Kidney epithelial cell (primary cell): Measurements from ENCODE around the gene ZDHHC15. TPM values are rescaled to one million over a fixed set of nuclear protein-coding genes. Genes with fewer than 3 reads are reported as not detected.
"Not testable (repeated sequence)": the region's sequence is repeated elsewhere in the genome, so short reads cannot be mapped to it uniquely, and the experiment has no call there.

ENCODE experiments used
- DNase-seq: peaks from one replicate; pipeline ENCODE4 v3.0.0-alpha.2; 2010; ENCODE audit warnings: low read depth
- H3K27me3 ChIP-seq: 2 replicates; pipeline ENCODE4 v1.6.0; 2011; ENCODE audit warnings: low read length; ENCODE audit not compliant: control insufficient read depth, insufficient read depth
- H3K36me3 ChIP-seq: 2 replicates; pipeline ENCODE4 v1.5.1; 2011; ENCODE audit warnings: low read length; ENCODE audit not compliant: control insufficient read depth, insufficient read depth
- H3K4me3 ChIP-seq: 2 replicates; pipeline ENCODE4 v1.5.1; 2011; ENCODE audit warnings: low read depth, mild to moderate bottlenecking, control low read depth, low read length
- total RNA-seq: library from RNA; depleted of rRNA; stranded (reverse); fragments of >200 nt; gene quantifications from 2 replicates; pipeline ENCODE4 v1.2.3, GENCODE V29; 2015
- TF ChIP-seq, protein P1 (sequence below): IDR thresholded peaks from 2 replicates; pipeline ENCODE4 v1.5.1; 2011; ENCODE audit warnings: mild to moderate bottlenecking, moderate library complexity, low read length, control low read depth, inconsistent platforms; ENCODE audit not compliant: insufficient read depth, poor library complexity, severe bottlenecking

The ZDHHC15 gene, protein sequence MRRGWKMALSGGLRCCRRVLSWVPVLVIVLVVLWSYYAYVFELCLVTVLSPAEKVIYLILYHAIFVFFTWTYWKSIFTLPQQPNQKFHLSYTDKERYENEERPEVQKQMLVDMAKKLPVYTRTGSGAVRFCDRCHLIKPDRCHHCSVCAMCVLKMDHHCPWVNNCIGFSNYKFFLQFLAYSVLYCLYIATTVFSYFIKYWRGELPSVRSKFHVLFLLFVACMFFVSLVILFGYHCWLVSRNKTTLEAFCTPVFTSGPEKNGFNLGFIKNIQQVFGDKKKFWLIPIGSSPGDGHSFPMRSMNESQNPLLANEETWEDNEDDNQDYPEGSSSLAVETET
- 1.5 and 1.8 TPM in 2 replicates for total RNA-seq

DNA sequence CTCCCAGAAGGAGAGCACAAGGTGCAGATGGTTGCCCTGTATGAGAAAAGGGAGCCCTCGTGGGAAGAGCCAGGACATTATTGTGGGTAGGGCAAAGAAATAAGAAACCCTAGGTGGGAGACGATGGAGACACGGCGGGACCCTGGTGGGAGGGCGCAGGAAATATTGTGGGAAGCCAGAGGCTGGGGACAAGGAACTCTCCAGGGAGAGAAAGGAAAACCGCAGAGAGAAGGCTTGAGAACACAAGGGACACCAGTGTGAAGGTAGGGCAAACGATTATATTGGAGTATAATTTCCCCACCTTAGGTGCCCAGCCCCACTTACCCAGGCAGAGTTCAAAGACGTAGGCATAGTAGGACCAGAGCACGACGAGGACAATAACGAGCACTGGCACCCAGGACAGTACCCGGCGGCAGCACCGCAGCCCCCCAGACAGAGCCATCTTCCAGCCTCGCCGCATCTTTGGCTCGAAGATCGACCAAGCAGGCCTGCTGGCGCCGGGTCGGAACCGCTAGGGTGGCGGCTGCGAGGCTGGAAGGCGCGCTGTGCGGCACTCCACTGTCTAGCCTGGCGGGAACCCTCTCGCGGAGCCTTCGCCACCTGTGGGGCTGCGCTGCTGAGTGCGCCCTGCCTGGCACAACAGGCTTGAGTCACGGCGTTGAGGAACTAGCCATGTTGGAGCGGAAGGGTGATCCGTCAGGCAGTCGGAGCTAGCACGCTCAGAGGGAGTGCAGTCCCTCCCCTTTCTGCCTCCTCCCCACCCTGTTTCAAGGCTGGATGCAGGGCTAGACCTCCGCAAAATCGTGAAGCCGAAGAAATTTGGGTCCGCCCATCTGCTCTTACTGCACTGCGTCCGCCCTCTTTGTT, at the start of gene ZDHHC15:
Gene ZDHHC15 (minus strand): TSS at position 473 of the 867 bp plus-strand sequence. CDS start 13 bp downstream, at position 460.
- TF ChIP-seq, protein P1, sequence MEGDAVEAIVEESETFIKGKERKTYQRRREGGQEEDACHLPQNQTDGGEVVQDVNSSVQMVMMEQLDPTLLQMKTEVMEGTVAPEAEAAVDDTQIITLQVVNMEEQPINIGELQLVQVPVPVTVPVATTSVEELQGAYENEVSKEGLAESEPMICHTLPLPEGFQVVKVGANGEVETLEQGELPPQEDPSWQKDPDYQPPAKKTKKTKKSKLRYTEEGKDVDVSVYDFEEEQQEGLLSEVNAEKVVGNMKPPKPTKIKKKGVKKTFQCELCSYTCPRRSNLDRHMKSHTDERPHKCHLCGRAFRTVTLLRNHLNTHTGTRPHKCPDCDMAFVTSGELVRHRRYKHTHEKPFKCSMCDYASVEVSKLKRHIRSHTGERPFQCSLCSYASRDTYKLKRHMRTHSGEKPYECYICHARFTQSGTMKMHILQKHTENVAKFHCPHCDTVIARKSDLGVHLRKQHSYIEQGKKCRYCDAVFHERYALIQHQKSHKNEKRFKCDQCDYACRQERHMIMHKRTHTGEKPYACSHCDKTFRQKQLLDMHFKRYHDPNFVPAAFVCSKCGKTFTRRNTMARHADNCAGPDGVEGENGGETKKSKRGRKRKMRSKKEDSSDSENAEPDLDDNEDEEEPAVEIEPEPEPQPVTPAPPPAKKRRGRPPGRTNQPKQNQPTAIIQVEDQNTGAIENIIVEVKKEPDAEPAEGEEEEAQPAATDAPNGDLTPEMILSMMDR, result no peak
- peak within 1 kb of the TSS; percentile 54 for H3K4me3 ChIP-seq
- peak; percentile 9 for DNase-seq
- H3K27me3 ChIP-seq, result peaks cover 2% of the 10 kb centered on the region
- no peaks in the 10 kb centered on the region for H3K36me3 ChIP-seq

DNA sequence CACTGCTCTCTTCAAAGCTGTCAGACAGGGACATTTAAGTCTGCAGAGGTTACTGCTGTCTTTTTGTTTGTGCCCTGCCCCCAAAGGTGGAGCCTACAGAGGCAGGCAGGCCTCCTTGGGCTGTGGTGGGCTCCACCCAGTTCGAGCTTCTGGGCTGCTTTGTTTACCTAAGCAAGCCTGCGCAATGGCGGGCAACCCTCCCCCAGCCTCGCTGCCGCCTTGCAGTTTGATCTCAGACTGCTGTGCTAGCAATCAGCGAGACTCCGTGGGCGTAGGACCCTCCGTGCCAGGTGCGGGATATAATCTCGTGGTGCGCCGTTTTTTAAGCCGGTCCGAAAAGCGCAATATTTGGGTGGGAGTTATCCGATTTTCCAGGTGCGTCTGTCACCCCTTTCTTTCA, 37.7 kb upstream of the ZDHHC15 start:
- H3K27me3 ChIP-seq, H3K4me3 ChIP-seq, DNase-seq, H3K36me3 ChIP-seq: not testable (repeated sequence)

DNA sequence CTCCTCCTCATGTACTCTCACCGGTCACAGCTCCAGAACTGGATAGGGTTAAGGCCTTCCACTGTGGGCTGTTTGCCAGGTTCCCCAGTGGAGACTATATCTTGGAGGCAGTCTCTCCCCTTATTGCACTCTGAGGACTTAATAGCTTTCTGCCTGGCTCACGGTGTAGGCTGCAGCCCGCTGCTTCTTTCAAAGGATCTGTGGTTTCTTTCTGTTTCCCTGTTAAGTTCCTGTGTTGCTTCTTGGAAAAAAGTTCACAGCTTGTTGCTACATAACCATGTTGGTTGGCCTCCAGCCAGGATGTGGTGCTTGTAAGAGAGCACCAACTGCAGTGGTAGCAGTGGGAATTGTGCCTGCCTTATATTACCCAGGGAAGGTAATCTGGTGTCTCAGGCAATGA, 24.9 kb upstream of the ZDHHC15 start:
- DNase-seq, result no peak
- Histone ChIP-seq H3K36me3 (no peaks in the 10 kb centered on the region), H3K4me3 (no peak overlapping the region), H3K27me3 (no peaks in the 10 kb centered on the region)
- TF ChIP-seq, protein P1, result no peak

DNA sequence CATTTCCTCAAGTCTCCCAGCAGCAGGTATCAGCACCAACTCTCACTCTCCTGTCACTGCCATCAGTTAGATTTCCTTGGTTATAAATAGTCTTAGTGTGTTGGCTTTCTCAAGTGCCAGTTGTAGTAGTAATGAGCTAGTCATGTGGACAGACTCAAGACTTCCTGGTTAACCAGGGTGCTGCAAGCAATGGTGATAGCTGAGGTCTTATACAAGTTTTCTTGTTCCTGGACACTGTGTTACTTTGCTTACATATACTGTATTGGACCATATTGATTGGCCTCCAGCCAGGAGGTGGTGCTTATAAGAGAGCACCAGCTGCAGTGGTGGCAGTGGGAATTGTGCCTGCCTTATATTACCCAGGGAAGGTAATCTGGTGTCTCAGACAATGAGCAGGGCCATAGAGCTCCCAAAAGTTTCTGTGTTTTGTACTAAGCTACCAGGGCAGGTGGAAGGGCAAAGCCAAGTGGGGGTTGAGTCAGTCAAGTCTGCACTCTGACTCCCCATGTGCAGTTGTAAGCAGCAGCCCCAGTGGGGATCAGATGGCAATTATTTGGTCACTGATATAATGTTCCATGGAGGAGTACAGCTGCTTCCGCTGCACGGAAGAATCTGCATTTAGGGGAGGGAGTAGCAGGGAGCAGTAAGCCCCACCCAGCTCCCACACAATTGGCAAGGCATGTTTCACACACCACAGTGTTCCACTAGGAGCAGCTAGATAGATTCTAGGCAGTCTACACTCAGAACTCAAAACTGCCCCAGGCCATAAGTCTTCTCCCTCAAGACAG, 24.1 kb upstream of the ZDHHC15 start:
- Histone ChIP-seq H3K36me3 (no peaks in the 10 kb centered on the region), H3K27me3 (no peaks in the 10 kb centered on the region), H3K4me3 (no peak overlapping the region)
- TF ChIP-seq, protein P1, result no peak
- no peak for DNase-seq

DNA sequence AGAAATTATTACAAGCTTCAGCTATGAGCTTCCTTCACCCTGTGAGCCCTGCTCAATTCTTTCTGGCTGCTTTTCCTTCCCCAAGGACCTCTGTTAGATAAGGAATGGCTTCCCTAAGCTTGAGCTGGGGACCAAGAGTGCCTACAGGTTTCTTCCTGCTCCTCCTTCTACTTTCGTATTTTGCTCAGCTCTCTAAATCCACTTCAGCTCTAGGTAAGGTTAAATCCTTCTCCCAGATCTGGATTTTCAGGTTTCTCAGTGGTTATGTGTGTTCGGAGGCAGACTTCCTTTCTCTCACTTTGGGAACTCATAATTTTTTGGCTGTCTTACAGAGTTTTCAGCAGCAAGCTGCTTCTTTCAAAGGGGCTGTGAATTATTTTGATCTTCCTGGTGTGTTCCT, 21.9 kb upstream of the ZDHHC15 start:
- H3K36me3 ChIP-seq, result no peaks in the 10 kb centered on the region
- H3K4me3 ChIP-seq, result no peak overlapping the region
- no peak for DNase-seq
- TF ChIP-seq, protein P1, result no peak
- H3K27me3 ChIP-seq, result no peaks in the 10 kb centered on the region

DNA sequence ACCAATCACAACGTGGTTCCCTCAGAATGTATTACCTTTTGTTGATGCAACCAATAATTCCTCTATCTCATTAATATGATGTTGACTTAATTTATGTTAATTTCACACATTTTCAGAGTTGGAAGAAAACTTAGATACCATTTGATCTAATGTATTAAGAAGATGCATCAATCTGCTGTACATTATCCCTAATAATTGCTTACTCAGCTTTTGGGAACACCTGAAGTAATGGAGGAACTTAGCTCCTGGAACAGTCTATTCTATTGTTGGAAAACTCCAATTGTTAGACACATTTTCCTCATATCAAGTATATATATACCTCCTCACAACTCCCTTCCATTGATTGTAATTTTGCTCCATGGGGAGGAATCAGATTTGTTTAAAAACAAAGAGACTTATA, 38.9 kb downstream of the ZDHHC15 start:
- H3K36me3 ChIP-seq, result no peaks in the 10 kb centered on the region
- H3K4me3 ChIP-seq, result no peak overlapping the region
- H3K27me3 ChIP-seq, result no peaks in the 10 kb centered on the region
- DNase-seq, result no peak
- TF ChIP-seq, protein P1, result no peak

DNA sequence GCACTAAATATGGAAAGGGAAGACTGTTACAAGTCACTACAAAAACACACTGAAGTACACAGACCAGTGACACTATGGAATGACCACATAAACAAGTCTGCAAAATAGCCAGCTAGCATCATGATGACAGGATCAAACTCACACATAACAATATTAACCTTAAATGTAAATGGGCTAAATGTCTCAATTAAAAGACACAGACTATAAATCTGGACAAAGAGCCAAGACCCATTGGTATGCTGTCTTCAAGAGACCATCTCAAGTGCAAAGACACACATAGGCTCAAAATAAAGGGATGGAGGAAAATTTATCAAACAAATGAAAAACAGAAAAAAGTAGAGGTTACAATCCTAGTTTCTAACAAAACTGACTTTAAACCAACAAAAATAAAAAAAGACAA, 61.1 kb downstream of the ZDHHC15 start:
- H3K27me3 ChIP-seq, H3K4me3 ChIP-seq, H3K36me3 ChIP-seq, DNase-seq: not testable (repeated sequence)
